ENCODE results near the gene JAKMIP1. TPM values are rescaled to one million over a fixed set of nuclear protein-coding genes. Genes with fewer than 3 reads are reported as not detected.

Gene JAKMIP1
- total RNA-seq, 3 donors from 2014 or later, result 0.66 to 0.88 (median 0.80) TPM

DNA sequence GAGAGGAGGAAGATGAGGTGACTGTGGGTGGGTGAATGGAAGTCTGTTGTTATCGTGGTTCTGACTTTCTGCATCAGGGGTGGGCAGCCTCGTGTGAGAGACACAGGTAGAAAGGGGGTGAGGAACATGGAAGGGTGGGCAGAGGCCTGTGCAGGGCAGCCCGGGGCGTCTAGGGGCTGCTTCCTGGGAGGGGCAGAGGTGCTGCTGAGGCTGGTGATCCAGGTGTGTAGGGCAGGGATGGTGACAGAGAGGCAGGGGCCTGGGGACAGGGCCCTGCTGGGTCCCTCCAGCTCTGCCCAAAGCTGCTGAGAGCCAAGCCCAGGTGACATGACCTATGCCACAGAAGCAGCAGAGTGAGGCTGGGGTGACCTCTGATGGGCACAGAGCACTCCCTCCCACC is 92.5 kb downstream of the JAKMIP1 start:
- H3K27me3 ChIP-seq, result peaks cover 0 to 62% of the 10 kb centered on the region in 2 donors
- H3K9me3 ChIP-seq, result peaks cover 0 to 7% of the 10 kb centered on the region in 2 donors
- intact Hi-C loops (cut with DNase I; ENCODE audit: low total_unique reads), result no loop called here
- no peak overlapping the region for H3K4me3 ChIP-seq
- no peaks in the 10 kb centered on the region for H3K36me3 ChIP-seq
- H3K4me1 ChIP-seq, result no peaks in the 10 kb centered on the region
- no peak overlapping the region for H3K27ac ChIP-seq
- TF ChIP-seq, protein P1, sequence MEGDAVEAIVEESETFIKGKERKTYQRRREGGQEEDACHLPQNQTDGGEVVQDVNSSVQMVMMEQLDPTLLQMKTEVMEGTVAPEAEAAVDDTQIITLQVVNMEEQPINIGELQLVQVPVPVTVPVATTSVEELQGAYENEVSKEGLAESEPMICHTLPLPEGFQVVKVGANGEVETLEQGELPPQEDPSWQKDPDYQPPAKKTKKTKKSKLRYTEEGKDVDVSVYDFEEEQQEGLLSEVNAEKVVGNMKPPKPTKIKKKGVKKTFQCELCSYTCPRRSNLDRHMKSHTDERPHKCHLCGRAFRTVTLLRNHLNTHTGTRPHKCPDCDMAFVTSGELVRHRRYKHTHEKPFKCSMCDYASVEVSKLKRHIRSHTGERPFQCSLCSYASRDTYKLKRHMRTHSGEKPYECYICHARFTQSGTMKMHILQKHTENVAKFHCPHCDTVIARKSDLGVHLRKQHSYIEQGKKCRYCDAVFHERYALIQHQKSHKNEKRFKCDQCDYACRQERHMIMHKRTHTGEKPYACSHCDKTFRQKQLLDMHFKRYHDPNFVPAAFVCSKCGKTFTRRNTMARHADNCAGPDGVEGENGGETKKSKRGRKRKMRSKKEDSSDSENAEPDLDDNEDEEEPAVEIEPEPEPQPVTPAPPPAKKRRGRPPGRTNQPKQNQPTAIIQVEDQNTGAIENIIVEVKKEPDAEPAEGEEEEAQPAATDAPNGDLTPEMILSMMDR (IDR thresholded peaks at IDR 0.05), result no peak
- no peak for TF ChIP-seq POLR2AphosphoS5 (IDR thresholded peaks at IDR 0.05)
- DNase-seq (ENCODE audit: low spot score in 2 of 2), result no peak

DNA sequence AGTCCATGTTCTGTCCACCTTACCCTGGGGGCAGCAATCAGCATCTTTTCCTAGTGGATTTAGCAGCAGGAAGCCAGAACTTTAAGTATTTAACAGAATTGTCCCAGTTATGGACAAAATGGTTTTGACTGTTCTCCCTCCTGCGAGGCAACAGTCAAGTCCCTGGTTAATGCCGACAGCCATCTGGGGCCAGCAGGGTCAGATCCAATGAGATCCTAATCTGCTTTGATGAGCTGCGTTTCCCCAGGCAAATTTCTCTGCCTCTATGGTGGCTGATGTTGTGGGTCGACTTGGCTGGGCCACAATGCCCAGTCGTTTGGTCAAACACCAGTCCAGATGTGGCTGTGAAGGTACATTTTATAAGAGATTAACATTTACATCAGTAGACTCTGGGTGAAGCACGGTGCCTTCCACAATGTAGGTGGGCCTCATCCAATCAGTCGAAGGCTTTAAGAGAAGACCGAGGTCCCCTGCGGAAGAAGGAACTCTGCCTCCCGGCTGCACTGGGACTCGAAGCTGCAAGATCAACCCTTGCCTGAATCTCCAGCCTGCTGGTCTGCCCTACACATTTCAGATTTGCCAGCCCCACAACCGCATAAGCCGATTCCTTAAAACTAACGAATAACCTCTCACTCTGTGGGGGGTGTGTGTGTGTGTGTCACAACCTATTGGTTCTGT is 93.1 kb downstream of the JAKMIP1 start:
- H3K27me3 ChIP-seq, result peaks cover 0 to 56% of the 10 kb centered on the region in 2 donors
- no peak overlapping the region for H3K4me3 ChIP-seq
- H3K4me1 ChIP-seq, result no peaks in the 10 kb centered on the region
- DNase-seq (ENCODE audit: low spot score in 2 of 2), result no peak
- TF ChIP-seq, protein P1 (IDR thresholded peaks at IDR 0.05), result no peak
- TF ChIP-seq POLR2A (IDR thresholded peaks at IDR 0.05), result no peak
- H3K36me3 ChIP-seq, result no peaks in the 10 kb centered on the region
- H3K9me3 ChIP-seq, result peaks cover 0 to 7% of the 10 kb centered on the region in 2 donors
- intact Hi-C loops (cut with DNase I; ENCODE audit: low total_unique reads), result no loop called here
- H3K27ac ChIP-seq, result no peak overlapping the region

DNA sequence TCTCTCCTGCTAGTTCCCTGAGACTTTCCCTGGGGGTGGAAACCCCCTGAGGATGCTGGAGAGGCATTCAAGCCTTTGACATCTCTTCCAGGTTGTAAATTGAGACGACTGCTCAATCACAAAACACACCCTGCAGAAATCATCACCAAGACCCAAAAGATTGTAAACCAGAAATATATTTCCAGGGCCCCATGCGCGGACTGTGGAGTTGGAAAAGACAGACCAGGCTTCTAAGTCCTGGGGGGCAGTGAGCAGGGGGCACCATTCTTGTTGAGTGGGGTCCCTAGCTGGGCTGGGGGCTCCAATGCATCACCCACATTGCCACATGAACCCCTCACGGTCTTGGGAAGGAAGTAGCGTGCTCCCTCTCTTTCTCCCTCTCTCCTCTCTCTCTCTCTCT is 94.2 kb downstream of the JAKMIP1 start:
- TF ChIP-seq POLR2A (IDR thresholded peaks at IDR 0.05) (no peak), POLR2AphosphoS5 (IDR thresholded peaks at IDR 0.05) (no peak)
- TF ChIP-seq, protein P1 (IDR thresholded peaks at IDR 0.05), result no peak
- DNase-seq (ENCODE audit: low spot score in 2 of 2), result no peak
- intact Hi-C loops (cut with DNase I; ENCODE audit: low total_unique reads), result no loop called here
- H3K27ac ChIP-seq, result no peak overlapping the region
- H3K4me1 ChIP-seq, result no peaks in the 10 kb centered on the region
- peaks cover 0 to 7% of the 10 kb centered on the region in 2 donors for H3K9me3 ChIP-seq
- peaks cover 0 to 48% of the 10 kb centered on the region in 2 donors for H3K27me3 ChIP-seq
- no peaks in the 10 kb centered on the region for H3K36me3 ChIP-seq
- H3K4me3 ChIP-seq, result no peak overlapping the region

DNA sequence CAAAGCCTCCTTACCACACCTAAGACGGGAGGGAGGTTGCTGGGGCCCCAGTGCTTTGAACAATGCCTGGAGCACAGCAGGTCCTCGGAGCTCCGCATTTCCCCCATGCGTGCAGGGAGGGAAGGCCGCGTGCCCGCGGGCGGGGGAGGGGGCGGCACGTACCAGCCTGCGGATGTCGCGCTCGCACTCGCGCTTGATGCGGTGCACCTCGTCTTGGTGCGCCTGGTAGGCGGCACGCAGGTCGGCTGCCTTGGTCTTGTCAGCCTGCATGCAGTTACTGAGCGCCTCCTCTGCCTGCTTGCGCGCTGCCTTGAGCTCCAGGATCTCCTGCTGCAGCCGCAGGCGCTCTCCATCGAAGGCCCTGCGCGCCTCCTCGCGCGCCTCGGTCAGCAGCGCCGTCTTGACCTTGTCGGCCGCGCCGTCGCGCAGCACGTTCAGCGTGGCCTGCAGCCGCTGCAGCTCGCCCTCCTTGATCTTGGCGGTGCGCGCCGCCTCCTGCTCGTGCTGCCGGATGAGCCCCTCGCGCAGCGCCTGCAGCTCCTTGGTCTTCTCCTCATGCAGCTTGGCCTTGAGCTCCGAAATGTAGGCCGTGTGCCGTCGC is 94.9 kb downstream of the JAKMIP1 start:
- no peak overlapping the region for H3K4me3 ChIP-seq
- DNase-seq (ENCODE audit: low spot score in 2 of 2), result no peak
- peaks cover 0 to 48% of the 10 kb centered on the region in 2 donors for H3K27me3 ChIP-seq
- peaks cover 0 to 7% of the 10 kb centered on the region in 2 donors for H3K9me3 ChIP-seq
- no peaks in the 10 kb centered on the region for H3K4me1 ChIP-seq
- intact Hi-C loops (cut with DNase I; ENCODE audit: low total_unique reads), result no loop called here
- H3K27ac ChIP-seq, result no peak overlapping the region
- TF ChIP-seq POLR2AphosphoS5 (IDR thresholded peaks at IDR 0.05), result no peak
- no peak for TF ChIP-seq POLR2A (IDR thresholded peaks at IDR 0.05)
- TF ChIP-seq, protein P1 (IDR thresholded peaks at IDR 0.05), result no peak
- no peaks in the 10 kb centered on the region for H3K36me3 ChIP-seq

DNA sequence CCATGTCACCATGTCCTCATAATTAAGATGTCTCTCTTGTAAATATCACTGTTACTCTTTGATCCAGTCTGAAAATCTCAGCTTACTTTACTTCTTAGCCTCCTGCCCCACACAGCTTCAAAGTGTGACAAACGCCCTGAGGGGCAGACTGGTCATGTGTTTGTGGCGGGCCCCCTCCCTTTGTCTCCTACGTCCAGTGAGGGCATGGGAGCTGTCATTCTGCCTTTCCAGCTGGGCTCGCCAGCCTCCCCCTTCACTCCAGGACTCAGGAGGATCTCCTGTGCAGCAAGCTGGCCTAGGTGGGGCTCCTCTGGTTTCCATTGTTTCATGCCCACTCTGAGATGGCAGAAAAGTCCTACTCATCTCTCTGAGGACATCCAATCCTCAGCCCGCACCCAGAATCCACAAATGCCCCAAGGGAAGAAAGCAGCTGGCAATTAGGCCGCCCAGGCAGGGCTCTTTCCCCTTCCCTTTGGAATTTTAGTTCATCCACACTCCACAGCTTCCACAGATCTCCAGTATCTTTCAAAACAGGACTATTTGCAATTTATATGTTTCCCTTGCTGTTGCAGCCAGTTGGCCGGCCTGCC is 95.7 kb downstream of the JAKMIP1 start:
- Histone ChIP-seq H3K4me1 (no peaks in the 10 kb centered on the region), H3K27me3 (peaks cover 0 to 41% of the 10 kb centered on the region in 2 donors), H3K36me3 (no peaks in the 10 kb centered on the region), H3K4me3 (no peak overlapping the region), H3K9me3 (peaks cover 0 to 7% of the 10 kb centered on the region in 2 donors), H3K27ac (no peak overlapping the region)
- TF ChIP-seq, protein P1 (IDR thresholded peaks at IDR 0.05), result no peak
- TF ChIP-seq POLR2A (IDR thresholded peaks at IDR 0.05) (no peak), POLR2AphosphoS5 (IDR thresholded peaks at IDR 0.05) (no peak)
- intact Hi-C loops (cut with DNase I; ENCODE audit: low total_unique reads), result no loop called here
- no peak for DNase-seq (ENCODE audit: low spot score in 2 of 2)

All from breast epithelium (tissue), 4 donors.